ENCODE results near the gene GRAP. TPM values are rescaled to one million over a fixed set of nuclear protein-coding genes. Genes with fewer than 3 reads are reported as not detected.

Gene GRAP
- total RNA-seq, 4 donors from 2014 or later, result 1.1 to 7.1 (median 4.1) TPM

- Histone ChIP-seq H3K27me3 (no peaks in the 10 kb centered on the region), H3K4me1 (no peaks in the 10 kb centered on the region), H3K36me3 (peaks cover 0 to 32% of the 10 kb centered on the region in 2 donors), H3K4me3 (no peak overlapping the region), H3K27ac (no peak overlapping the region), H3K9me3 (no peaks in the 10 kb centered on the region)
- WGBS, 2 donors (ENCODE audit: low coverage in 1 of 2), result 90% methylated on average over 7 of the region's 21 CpGs; no CpG with 5 or more reads in 1 of the 2 donors
- no peak for ATAC-seq
- no peak for TF ChIP-seq CTCF (IDR thresholded peaks at IDR 0.05)
- no peak for TF ChIP-seq EP300 (IDR thresholded peaks at IDR 0.05)
- no peak for TF ChIP-seq POLR2A (IDR thresholded peaks at IDR 0.05)
- no peak for TF ChIP-seq POLR2AphosphoS5 (IDR thresholded peaks at IDR 0.05)
These were observed 60.1 kb downstream of the GRAP start for GRCh38 chr17:18986541-18987229.

- no peak for TF ChIP-seq POLR2A (IDR thresholded peaks at IDR 0.05)
- no peak for TF ChIP-seq POLR2AphosphoS5 (IDR thresholded peaks at IDR 0.05)
- no peak for TF ChIP-seq CTCF (IDR thresholded peaks at IDR 0.05)
- no peak for TF ChIP-seq EP300 (IDR thresholded peaks at IDR 0.05)
- Histone ChIP-seq H3K4me3 (no peak overlapping the region), H3K4me1 (no peaks in the 10 kb centered on the region), H3K36me3 (peaks cover 0 to 32% of the 10 kb centered on the region in 2 donors), H3K9me3 (no peaks in the 10 kb centered on the region), H3K27ac (no peak overlapping the region), H3K27me3 (no peaks in the 10 kb centered on the region)
- WGBS, 2 donors (ENCODE audit: low coverage in 1 of 2), result 93% methylated on average over 2 of the region's 9 CpGs; no CpG with 5 or more reads in 1 of the 2 donors
- no peak for ATAC-seq
These were observed 61.3 kb downstream of the GRAP start for GRCh38 chr17:18985475-18985874.

GRCh38 chr17:18984273-18985114 lies 62.3 kb downstream of the GRAP start:
- 0 to 94% methylated on average over 1 to 9 of the region's 21 CpGs for WGBS, 2 donors (ENCODE audit: low coverage in 1 of 2)
- Histone ChIP-seq H3K4me3 (no peak overlapping the region), H3K27ac (no peak overlapping the region), H3K36me3 (peaks cover 0 to 37% of the 10 kb centered on the region in 2 donors), H3K9me3 (no peaks in the 10 kb centered on the region), H3K4me1 (no peaks in the 10 kb centered on the region), H3K27me3 (no peaks in the 10 kb centered on the region)
- no peak for TF ChIP-seq CTCF (IDR thresholded peaks at IDR 0.05)
- no peak for TF ChIP-seq EP300 (IDR thresholded peaks at IDR 0.05)
- TF ChIP-seq POLR2AphosphoS5 (IDR thresholded peaks at IDR 0.05), result no peak
- no peak for TF ChIP-seq POLR2A (IDR thresholded peaks at IDR 0.05)
- no peak for ATAC-seq

GRCh38 chr17:18981642-18982424 lies 64.9 kb downstream of the GRAP start:
- H3K36me3 ChIP-seq, result peaks cover 0 to 62% of the 10 kb centered on the region in 2 donors
- WGBS, 2 donors (ENCODE audit: low coverage in 1 of 2), result 67% methylated on average over 1 of the region's 30 CpGs; no CpG with 5 or more reads in 1 of the 2 donors
- ATAC-seq, result no peak
- H3K9me3 ChIP-seq, result no peaks in the 10 kb centered on the region
- no peaks in the 10 kb centered on the region for H3K27me3 ChIP-seq
- H3K27ac ChIP-seq, result no peak overlapping the region
- no peaks in the 10 kb centered on the region for H3K4me1 ChIP-seq
- TF ChIP-seq POLR2A (IDR thresholded peaks at IDR 0.05), result no peak
- no peak for TF ChIP-seq CTCF (IDR thresholded peaks at IDR 0.05)
- TF ChIP-seq EP300 (IDR thresholded peaks at IDR 0.05), result no peak
- no peak for TF ChIP-seq POLR2AphosphoS5 (IDR thresholded peaks at IDR 0.05)
- H3K4me3 ChIP-seq, result no peak overlapping the region

Measured in gastroesophageal sphincter (tissue), 4 donors.